Omental fat pad (tissue), 4 donors: ENCODE data around the gene RETREG3. TPM values are rescaled to one million over a fixed set of nuclear protein-coding genes. Genes with fewer than 3 reads are reported as not detected.
"Not testable (repeated sequence)": the region's sequence is repeated elsewhere in the genome, so short reads cannot be mapped to it uniquely, and the experiment has no call there.

Experiments used
- ATAC-seq: fragments of 150-250 bp; one replicate; pipeline ENCODE4 v1.9.1; 2016; ENCODE audit warnings: mild to moderate bottlenecking, moderate library complexity; ENCODE audit not compliant: low FRiP score
- DNase-seq: peaks from one replicate; pipeline ENCODE4 v3.0.0-alpha.2; 2019; ENCODE audit warnings: low spot score
- total RNA-seq, 4 donors: library from RNA; depleted of rRNA; stranded (reverse); fragments of >200 nt; gene quantifications; one replicate each; pipeline ENCODE4 v1.1.0, GENCODE V29; 2016
- TF ChIP-seq, protein P1 (sequence below), 3 donors: fragments of 450-650 bp; IDR thresholded peaks; one replicate each; pipeline ENCODE4 v1.5.1; 2016 to 2017; ENCODE audit warnings: antibody characterized with exemption in 3 of 3, mild to moderate bottlenecking in 3 of 3, moderate library complexity in 2 of 3

The RETREG3 gene
- total RNA-seq, 4 donors from 2014 or later, result 37.0 to 70.3 (median 55.5) TPM

DNA sequence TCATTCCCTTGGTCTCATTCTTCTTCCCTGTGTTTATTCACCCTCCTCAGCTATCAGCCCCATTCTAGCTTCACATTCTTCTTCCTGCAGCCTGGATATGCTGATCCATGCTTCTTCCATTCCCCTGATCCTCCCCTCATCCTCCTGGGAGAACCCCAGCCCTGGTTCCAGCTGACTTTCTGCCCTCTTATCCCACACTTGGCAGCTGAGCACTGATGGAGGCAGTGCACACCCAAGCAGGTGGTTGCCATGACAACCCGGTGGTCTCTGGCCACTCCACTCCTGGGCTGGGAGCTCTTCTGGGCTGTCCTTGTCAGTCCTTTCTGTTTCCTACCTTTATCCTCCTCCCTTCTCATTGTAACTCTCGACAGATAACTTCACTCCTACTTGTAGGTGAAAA is 33.2 kb upstream of the RETREG3 start:
- ATAC-seq (no peak), DNase-seq (no peak)
- TF ChIP-seq, protein P1, sequence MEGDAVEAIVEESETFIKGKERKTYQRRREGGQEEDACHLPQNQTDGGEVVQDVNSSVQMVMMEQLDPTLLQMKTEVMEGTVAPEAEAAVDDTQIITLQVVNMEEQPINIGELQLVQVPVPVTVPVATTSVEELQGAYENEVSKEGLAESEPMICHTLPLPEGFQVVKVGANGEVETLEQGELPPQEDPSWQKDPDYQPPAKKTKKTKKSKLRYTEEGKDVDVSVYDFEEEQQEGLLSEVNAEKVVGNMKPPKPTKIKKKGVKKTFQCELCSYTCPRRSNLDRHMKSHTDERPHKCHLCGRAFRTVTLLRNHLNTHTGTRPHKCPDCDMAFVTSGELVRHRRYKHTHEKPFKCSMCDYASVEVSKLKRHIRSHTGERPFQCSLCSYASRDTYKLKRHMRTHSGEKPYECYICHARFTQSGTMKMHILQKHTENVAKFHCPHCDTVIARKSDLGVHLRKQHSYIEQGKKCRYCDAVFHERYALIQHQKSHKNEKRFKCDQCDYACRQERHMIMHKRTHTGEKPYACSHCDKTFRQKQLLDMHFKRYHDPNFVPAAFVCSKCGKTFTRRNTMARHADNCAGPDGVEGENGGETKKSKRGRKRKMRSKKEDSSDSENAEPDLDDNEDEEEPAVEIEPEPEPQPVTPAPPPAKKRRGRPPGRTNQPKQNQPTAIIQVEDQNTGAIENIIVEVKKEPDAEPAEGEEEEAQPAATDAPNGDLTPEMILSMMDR (IDR thresholded peaks at IDR 0.05), result no peak

DNA sequence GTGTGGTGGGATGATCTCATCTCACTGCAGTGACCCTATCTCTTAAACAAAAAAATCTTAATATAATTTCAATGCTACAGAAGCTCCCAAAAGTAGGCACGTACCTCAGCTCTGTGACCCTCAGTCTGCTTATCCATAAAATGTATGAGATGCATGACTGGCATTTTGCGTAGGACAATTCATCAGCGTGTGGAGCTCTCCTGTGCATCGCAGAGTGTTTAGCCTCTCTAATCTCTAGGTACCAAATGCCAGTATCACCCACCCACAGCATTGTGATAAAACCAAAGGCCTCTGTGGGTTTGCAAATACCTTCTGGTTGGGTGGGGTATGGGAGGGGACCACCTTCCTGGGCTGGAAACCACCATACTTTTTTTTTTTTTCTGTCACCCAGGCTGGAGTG is 30.9 kb upstream of the RETREG3 start:
- ATAC-seq, result no peak
- TF ChIP-seq, protein P1 (IDR thresholded peaks at IDR 0.05), result no peak

DNA sequence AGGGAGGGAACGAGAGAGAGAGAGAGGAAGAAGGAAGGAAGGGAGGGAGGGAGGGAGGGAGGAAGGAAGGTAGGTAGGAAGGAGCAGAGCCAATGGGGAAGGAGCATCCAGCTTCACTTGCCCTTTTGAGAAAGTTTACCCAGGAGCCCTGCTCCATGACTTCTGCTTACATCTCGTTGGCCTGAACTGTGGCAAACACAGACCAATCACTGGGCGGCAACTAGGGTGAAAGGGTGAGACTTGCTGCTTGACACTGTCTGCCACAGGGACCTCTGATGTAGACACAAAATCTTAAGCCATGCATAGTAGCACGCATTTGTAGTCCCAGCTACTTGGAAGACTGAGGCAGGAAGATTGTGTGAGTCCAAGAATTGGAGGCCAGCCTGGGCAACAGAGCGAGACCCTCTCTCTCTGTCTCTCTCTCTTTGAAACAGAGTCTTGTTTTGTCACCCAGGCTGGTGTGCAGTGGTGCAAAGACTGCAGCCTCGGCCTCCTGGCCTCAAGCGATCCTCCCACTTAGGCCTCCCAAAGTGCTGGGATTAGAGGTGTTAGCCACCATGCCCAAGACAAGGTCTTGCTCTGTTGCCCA is 30.4 kb upstream of the RETREG3 start:
- ATAC-seq (no peak), DNase-seq (no peak)
- TF ChIP-seq, protein P1 (IDR thresholded peaks at IDR 0.05), result no peak

More for the DNA sequence above, 30.9 kb upstream of the RETREG3 start:
- no peak for DNase-seq

DNA sequence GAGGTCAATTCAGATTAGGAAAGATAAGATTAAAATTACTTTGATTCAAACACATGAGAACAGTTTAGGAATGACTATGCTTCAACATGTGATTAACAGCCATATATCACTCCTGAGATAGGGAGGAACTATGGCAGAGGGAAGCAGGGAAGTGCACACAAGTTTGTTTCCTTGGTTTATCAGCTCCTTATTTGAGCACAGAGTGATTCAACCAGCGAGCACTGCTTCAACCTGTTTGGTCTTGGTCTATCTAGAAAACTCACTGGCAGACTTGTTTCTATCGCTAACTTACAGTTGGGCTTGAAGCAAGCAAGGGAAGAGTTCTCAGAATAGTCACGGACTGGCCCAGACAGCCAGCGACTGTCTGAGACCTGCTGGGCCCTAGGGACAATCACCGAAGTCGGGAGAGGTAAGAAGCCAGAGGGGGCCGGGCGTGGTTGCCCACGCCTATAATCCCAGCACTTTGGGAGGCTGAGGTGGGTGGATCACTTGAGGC is 23.8 kb upstream of the RETREG3 start:
- DNase-seq (no peak), ATAC-seq (no peak)
- TF ChIP-seq, protein P1 (IDR thresholded peaks at IDR 0.05), result no peak

DNA sequence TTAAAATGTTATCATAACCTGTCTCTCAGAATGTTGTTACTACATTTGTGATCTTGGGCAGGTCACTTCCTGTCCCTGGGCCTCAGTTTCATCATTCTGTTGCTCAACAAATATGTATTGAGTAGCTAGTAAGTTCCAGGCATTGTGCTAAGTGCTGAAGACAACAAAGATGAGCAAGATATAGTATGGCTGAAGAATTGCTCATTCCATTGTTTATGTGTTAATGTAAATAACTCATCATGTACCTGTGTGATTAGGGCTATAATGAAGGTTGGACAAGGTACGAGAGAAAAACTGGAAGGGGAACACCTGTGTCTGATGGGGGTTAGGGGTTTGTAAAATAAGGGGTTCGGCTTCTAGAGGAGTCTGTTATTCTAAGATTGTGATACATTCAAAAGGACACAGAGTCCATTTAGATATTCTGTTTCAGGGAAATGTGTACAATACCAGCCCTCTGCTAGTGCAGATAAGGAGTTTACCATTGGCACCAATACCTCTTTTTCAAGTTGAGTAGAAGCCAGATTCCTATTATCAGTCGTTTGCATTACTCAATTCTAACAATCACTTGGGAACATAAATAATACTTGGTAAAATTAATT is 20.3 kb upstream of the RETREG3 start:
- TF ChIP-seq, protein P1 (IDR thresholded peaks at IDR 0.05), result no peak
- no peak for DNase-seq
- no peak for ATAC-seq

DNA sequence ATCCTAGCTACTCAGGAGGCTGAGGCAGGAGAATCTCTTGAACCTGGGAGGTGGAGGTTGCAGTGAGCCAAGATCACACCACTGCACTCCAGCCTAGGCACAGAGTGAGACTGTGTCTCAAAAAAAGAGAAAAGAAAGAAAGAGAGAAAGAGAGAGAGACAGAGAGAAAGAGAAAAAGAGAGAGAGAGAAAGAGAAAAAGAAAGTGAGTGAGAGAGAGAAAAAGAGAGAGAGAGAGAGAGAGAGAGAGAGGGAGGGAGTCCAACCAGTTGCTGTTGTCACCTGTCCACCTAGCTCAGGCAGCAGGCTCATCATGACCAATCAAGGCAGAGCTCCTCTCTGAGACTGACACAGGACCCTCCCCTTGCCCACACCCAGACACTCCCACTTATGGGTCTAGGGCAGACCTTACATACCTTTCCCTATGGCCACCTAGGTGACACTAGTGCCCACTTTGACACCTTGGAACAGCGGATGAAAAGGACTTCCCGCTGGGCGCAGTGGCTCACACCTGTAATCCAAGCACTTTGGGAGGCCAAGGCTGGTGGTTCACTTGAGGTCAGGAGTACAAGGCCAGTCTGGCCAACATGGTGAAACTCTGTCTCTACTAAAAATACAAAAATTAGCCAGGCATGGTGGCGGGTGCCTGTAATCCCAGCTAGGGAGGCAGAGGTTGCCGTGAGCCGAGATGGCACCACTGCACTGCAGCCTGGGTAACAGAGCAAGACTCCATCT is 18.0 kb upstream of the RETREG3 start:
- not testable (repeated sequence) for ATAC-seq, DNase-seq

DNA sequence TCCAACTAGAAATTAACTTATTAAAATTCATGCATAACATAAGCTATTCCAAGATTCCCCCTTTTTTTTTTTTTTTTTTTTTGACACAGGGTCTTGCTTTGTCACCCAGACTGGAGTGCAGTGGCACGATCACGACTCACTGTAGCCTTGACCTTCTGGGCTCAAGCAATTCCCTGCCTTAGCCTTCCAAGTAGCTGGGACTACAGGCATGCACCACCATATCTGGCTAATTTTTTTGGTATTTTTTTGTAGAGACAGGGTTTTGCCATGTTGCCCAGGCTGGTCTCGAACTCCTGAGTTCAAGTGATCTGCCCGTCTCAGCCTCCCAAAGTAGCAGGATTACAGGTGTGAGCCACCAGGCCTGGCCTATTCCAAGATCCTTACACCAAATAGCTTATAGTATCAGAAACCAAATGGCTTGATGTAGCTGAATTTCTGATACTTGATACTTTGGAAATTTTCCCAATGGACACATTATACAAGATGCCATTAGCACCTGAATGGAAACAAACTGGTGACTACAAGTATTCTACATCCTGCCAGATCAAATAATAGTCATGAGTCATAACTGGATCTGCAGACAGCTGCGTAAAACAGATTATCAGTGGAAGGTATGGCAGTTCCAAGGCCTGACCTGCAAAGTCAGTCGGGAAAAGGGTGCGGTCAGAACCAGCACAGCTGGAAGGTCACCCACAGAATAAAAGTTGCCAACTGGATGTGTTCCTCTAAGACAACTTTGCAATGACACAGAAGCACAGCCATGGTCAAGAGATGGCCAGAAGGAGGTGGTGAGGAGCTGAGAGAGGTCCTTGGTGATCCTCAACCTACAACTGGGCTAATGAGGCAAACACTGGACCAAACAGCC is 14.8 kb upstream of the RETREG3 start:
- TF ChIP-seq, protein P1 (IDR thresholded peaks at IDR 0.05), result no peak
- ATAC-seq (no peak), DNase-seq (no peak)
